Karpas-422 (cell line): ENCODE measurements around the gene ST6GALNAC4. TPM values are rescaled to one million over a fixed set of nuclear protein-coding genes. Genes with fewer than 3 reads are reported as not detected.

Experiments
- DNase-seq: peaks from one replicate; pipeline ENCODE4 v3.0.0-alpha.2; 2015
- H2AFZ ChIP-seq: fragments of 200-600 bp; sonication (generic); 2 replicates; pipeline ENCODE4 v1.6.1; 2014; ENCODE audit warnings: antibody characterized with exemption, low read length, mixed read lengths
- H3K27ac ChIP-seq: fragments of 200-600 bp; sonication (generic); 2 replicates; pipeline ENCODE4 v1.5.1; 2014; ENCODE audit warnings: mild to moderate bottlenecking, low read length, moderate library complexity
- H3K27me3 ChIP-seq: fragments of 200-600 bp; sonication (generic); 2 replicates; pipeline ENCODE4 v1.6.1; 2014; ENCODE audit warnings: low read length, mixed read lengths
- H3K36me3 ChIP-seq: fragments of 200-600 bp; sonication (generic); 2 replicates; pipeline ENCODE4 v1.6.1; 2014; ENCODE audit warnings: low read length, mixed read lengths; ENCODE audit not compliant: insufficient read depth
- H3K4me1 ChIP-seq: fragments of 200-600 bp; sonication (generic); 2 replicates; pipeline ENCODE4 v1.6.1; 2014; ENCODE audit warnings: mild to moderate bottlenecking, low read length, mixed read lengths
- H3K4me2 ChIP-seq: fragments of 200-600 bp; sonication (generic); 2 replicates; pipeline ENCODE4 v1.6.1; 2014; ENCODE audit warnings: low read length, low read depth, mild to moderate bottlenecking; ENCODE audit not compliant: poor library complexity, severe bottlenecking
- H3K4me3 ChIP-seq: fragments of 200-600 bp; sonication (generic); 2 replicates; pipeline ENCODE4 v1.5.1; 2014; ENCODE audit warnings: mild to moderate bottlenecking, antibody characterized with exemption, low read length, mixed read lengths
- H3K79me2 ChIP-seq: fragments of 200-600 bp; sonication (generic); 2 replicates; pipeline ENCODE4 v1.6.1; 2014; ENCODE audit warnings: mild to moderate bottlenecking, low read length, mixed read lengths
- H3K9ac ChIP-seq: fragments of 200-600 bp; sonication (generic); 2 replicates; pipeline ENCODE4 v1.6.0; 2014; ENCODE audit warnings: low read length
- H3K9me2 ChIP-seq: fragments of 200-600 bp; sonication (generic), shearing (Covaris generic); replicated peaks from 2 replicates; pipeline ENCODE4 v1.6.0; 2014; ENCODE audit warnings: mild to moderate bottlenecking, low read length, moderate library complexity; ENCODE audit not compliant: insufficient read depth
- H3K9me3 ChIP-seq: fragments of 300-700, 200-600 bp; sonication (generic); 2 replicates; pipeline ENCODE4 v1.6.1; 2014; ENCODE audit warnings: low read length, mixed read lengths
- H4K20me1 ChIP-seq: fragments of 200-600 bp; sonication (generic); 2 replicates; pipeline ENCODE4 v1.6.1; 2014; ENCODE audit warnings: mild to moderate bottlenecking, antibody characterized with exemption, low read length, low read depth; ENCODE audit not compliant: insufficient read depth
- total RNA-seq: library from RNA; depleted of rRNA; stranded (reverse); fragments of >200 nt; shearing (Covaris generic); gene quantifications from 2 replicates; pipeline ENCODE4 v1.2.3, GENCODE V29; 2014; ENCODE audit warnings: low replicate concordance

ST6GALNAC4 gene
- total RNA-seq, 1 experiment from 2014 or later, result 23.5 TPM

DNA sequence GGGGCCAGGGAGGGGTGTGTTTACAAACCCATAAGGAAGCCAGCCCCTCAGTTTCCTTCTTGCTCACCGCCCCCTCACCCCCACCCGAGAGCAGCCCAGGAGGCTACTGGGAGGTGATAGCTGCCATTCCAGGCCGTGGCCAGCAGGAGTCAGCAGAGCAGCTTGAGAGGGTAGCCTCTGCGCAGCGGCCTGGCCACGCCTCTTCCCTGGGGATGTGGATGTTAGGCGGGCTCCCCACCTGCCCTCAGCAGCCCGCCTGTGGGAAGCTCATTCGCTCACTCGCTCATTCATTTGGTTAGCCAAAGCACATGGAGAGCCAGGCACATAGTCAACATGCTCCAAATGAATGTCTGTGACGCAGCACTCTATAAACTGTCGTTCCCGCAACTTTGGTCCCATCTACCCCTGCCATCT, 26.9 kb upstream of the ST6GALNAC4 start:
- no peak overlapping the region for H3K4me3 ChIP-seq
- 0 out of 2 replicates have a peak, but pooled peaks cover 4% of the 10 kb centered on the region for H4K20me1 ChIP-seq
- no peaks in the 10 kb centered on the region for H3K36me3 ChIP-seq
- no peak overlapping the region for H3K9ac ChIP-seq
- peak overlapping the region; percentile 29 for H3K4me2 ChIP-seq
- H2AFZ ChIP-seq, result no peak overlapping the region
- H3K9me2 ChIP-seq, result no peaks in the 10 kb centered on the region
- no peaks in the 10 kb centered on the region for H3K9me3 ChIP-seq
- H3K79me2 ChIP-seq, result no peaks in the 10 kb centered on the region
- peak; percentile 95 for DNase-seq
- H3K27me3 ChIP-seq, result no peaks in the 10 kb centered on the region
- H3K4me1 ChIP-seq, result peaks cover 31% of the 10 kb centered on the region
- H3K27ac ChIP-seq, result no peak overlapping the region

DNA sequence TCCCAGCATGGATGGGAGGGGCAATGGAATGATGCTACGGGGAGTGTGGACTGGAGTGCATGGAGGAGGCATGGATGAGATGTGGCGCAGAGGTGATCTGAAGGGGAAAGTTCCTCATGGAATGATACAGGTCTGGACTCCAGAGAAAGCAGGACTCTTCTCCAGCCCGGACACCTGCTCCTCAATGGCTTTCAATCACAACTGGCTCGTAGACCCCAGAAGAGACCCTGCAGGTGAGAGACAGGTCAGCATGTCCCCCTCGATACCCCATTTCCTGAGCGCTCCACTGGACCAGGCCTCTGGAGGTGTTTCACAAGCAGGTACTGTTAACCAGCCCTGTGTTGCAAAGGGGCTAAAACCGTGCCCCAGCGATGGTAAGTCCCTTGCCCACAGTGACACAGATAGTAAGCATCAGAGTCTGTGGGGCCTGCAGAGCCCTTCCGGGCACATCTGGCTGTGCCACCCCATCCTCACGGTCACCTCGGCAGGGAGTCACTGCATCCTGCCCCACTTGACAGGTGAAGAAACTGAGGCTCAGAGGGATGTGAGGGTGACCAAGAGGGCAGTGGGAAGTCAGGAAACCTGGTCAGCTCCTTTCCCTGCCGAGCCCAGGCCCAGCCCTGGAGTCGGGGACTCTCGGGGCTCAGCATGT, 26.3 kb upstream of the ST6GALNAC4 start:
- Histone ChIP-seq H3K27ac (no peak overlapping the region), H3K9me2 (no peaks in the 10 kb centered on the region), H3K27me3 (no peaks in the 10 kb centered on the region), H2AFZ (no peak overlapping the region), H3K9me3 (no peaks in the 10 kb centered on the region), H3K9ac (0 out of 2 replicates have a peak overlapping the region, but pooled peaks have one; percentile 12), H3K36me3 (no peaks in the 10 kb centered on the region), H3K4me3 (no peak overlapping the region), H4K20me1 (0 out of 2 replicates have a peak, but pooled peaks cover 4% of the 10 kb centered on the region), H3K4me2 (no peak overlapping the region), H3K79me2 (no peaks in the 10 kb centered on the region), H3K4me1 (peaks cover 34% of the 10 kb centered on the region)
- DNase-seq, result no peak

DNA sequence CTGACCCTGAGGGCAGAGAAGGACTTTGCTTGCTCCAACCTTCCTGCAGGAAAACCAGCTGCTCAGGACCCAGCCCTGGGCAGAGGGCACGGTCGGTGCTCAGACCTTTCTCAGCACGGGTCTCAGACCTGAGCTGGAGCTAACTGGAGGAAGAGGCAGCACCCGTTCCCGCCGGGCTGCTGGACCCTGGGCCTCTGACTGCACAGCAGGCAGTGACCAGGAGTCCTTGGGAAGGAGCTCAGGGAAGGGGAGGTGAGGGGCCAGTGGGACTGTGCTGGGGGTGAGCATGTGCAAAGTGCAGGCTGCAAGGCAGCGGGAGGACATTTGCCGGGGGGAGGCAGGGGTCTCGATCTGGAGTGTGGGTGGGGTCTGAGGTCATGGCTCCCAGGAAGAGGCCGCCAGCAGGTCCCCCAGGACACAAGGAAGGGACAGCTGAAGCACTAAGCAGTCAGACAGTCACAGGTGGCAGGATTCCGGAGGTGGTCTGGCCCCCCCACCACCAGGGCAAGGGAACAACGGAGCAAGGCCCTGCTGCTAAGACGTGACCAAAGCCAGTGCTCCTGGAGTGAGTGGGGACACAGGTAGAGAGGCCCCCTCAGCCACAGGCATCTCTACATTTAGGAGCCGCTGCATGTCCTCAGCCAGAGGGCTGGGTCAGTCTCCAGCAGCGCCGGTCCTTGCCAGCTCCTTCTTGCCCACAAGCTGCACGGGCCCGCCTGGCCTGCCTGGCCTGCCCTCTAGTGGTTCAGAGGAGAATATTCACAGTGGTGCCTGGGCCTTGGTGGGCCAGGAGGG, 25.6 kb upstream of the ST6GALNAC4 start:
- Histone ChIP-seq H3K4me3 (no peak overlapping the region), H3K9me2 (no peaks in the 10 kb centered on the region), H3K27ac (no peak overlapping the region), H3K4me1 (peaks cover 31% of the 10 kb centered on the region), H3K79me2 (peaks cover 1% of the 10 kb centered on the region), H3K36me3 (no peaks in the 10 kb centered on the region), H3K9me3 (no peaks in the 10 kb centered on the region), H2AFZ (no peak overlapping the region), H4K20me1 (0 out of 2 replicates have a peak, but pooled peaks cover 4% of the 10 kb centered on the region), H3K27me3 (no peaks in the 10 kb centered on the region), H3K9ac (no peak overlapping the region), H3K4me2 (no peak overlapping the region)
- peak; percentile 88 for DNase-seq

DNA sequence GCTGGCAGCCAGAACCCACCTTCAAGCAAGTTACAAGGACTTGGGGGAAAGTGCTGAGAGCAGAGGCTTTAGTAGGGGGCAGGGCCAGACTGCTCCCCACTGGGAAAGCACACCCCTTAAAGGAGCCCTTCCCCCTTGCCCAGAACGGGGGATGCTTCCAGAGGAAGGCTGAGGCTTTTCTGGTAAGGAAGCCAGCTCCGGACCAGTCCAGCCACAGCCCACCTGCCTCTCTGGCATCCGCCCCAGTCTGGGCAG, 25.0 kb upstream of the ST6GALNAC4 start:
- Histone ChIP-seq H3K4me1 (peaks cover 28% of the 10 kb centered on the region), H3K27ac (no peak overlapping the region), H3K36me3 (no peaks in the 10 kb centered on the region)

DNA sequence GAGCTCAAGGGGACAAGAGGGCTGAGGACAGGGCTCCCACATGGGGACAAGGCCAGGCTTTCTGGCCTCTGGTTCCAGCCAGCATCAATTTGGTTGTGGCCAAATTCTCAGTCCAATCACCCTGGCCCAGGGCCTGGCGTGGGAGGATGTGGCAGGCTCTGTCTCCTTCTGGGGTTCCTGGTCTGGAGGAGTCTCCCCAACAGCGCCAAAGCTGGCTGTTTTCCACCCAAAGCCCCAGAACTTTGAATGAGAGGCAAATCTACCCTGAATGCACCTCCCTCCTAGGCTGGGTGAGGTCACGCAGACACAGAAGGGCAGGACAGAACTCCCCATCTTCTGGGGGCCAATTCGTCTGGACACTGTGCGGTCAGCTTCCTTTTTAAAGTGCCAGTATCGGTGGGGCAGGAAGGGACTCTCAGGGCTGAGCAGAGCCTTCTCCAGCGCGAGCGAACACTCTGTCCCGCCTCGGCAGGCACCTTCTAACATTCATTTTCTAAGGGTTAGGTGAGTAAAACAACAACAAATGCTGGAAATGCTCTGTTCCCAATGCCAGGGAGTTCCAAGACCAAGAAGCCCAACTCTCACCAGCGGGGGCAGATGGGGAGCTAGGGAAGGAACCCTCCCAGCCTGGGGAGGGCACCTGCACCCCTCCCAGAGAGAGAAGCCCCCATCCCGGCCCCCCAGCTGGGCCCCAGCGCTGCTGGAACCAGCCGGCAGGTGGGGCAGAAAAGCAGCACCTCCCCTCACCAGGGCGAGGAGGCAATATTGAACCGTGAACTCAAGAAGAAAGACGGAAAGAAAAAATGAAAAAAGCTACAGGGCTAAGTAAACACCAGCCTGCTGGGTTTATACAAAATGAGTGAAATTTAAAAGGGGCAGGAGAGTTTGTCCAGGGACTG, 24.5 kb upstream of the ST6GALNAC4 start:
- Histone ChIP-seq H3K27ac (no peak overlapping the region), H3K4me3 (no peak overlapping the region), H3K27me3 (no peaks in the 10 kb centered on the region), H3K36me3 (peaks cover 2% of the 10 kb centered on the region; the same call in 1 of the 2 replicates), H3K79me2 (peaks cover 12% of the 10 kb centered on the region), H3K9me3 (no peaks in the 10 kb centered on the region), H2AFZ (no peak overlapping the region), H4K20me1 (peaks cover 13% of the 10 kb centered on the region), H3K9me2 (no peaks in the 10 kb centered on the region), H3K4me2 (no peak overlapping the region), H3K9ac (no peak overlapping the region), H3K4me1 (peaks cover 28% of the 10 kb centered on the region)
- no peak for DNase-seq

More for the DNA sequence above, 25.0 kb upstream of the ST6GALNAC4 start:
- no peak for DNase-seq
- H2AFZ ChIP-seq, result no peak overlapping the region
- H3K79me2 ChIP-seq, result peaks cover 6% of the 10 kb centered on the region
- no peaks in the 10 kb centered on the region for H3K9me2 ChIP-seq
- H3K27me3 ChIP-seq, result no peaks in the 10 kb centered on the region
- no peak overlapping the region for H3K4me3 ChIP-seq
- peaks cover 7% of the 10 kb centered on the region; the same call in 1 of the 2 replicates for H4K20me1 ChIP-seq
- no peak overlapping the region for H3K4me2 ChIP-seq
- H3K9ac ChIP-seq, result no peak overlapping the region
- no peaks in the 10 kb centered on the region for H3K9me3 ChIP-seq

DNA sequence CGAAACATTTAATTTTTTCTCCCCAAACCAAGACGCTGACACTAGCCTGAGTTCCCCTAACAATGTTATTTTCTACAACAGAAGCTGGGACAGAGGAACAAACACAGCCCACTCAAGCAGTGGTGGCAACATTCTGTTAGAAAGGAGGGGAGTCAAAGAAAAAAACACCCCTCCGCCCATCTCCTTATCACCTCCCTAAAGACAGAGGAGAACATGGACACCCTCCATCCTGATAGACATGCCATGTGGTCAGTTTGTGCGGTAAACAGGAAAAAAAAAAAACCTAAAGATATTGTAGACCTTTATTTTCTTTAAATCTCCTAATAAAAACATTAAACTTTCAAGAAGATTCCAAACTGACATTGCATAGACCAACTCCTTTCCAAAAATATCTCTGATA, 23.8 kb upstream of the ST6GALNAC4 start:
- Histone ChIP-seq H3K36me3 (peaks cover 3% of the 10 kb centered on the region; the same call in 1 of the 2 replicates), H4K20me1 (peaks cover 20% of the 10 kb centered on the region), H3K27me3 (no peaks in the 10 kb centered on the region), H3K9me2 (no peaks in the 10 kb centered on the region), H3K4me1 (peaks cover 33% of the 10 kb centered on the region), H3K4me2 (no peak overlapping the region), H2AFZ (no peak overlapping the region), H3K4me3 (no peak overlapping the region), H3K9ac (no peak overlapping the region), H3K9me3 (no peaks in the 10 kb centered on the region), H3K27ac (no peak overlapping the region), H3K79me2 (peaks cover 19% of the 10 kb centered on the region)
- no peak for DNase-seq

DNA sequence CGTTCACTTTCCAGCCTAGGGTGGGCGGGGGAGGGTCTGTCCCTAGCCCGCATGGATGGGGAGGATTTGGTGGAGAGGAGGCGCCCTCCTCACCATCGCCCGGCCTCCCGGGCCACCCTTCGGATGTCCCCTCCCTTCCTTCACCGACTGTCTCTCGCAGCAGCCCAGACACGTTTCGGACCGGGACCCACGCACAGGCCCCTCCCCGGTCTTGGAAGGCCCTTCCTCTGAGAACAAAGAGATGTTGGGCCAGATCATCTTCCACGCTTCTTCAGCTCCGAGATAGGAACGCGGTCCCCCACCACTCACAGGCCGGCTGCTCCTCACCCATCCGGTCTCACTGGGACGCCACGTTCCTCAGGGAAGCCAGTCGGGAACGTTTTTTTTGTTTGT, 21.5 kb upstream of the ST6GALNAC4 start:
- peaks cover 3% of the 10 kb centered on the region; the same call in 1 of the 2 replicates for H3K36me3 ChIP-seq
- H3K4me1 ChIP-seq, result peaks cover 30% of the 10 kb centered on the region
- peak overlapping the region; percentile 3; the same call in 1 of the 2 replicates for H2AFZ ChIP-seq
- no peak for DNase-seq
- no peaks in the 10 kb centered on the region for H3K9me3 ChIP-seq
- H3K4me3 ChIP-seq, result peak overlapping the region; percentile 79
- no peaks in the 10 kb centered on the region for H3K27me3 ChIP-seq
- H3K79me2 ChIP-seq, result peaks cover 20% of the 10 kb centered on the region
- no peak overlapping the region for H3K27ac ChIP-seq
- H4K20me1 ChIP-seq, result peaks cover 30% of the 10 kb centered on the region
- peak overlapping the region; percentile 50 for H3K9ac ChIP-seq
- no peaks in the 10 kb centered on the region for H3K9me2 ChIP-seq
- H3K4me2 ChIP-seq, result peak overlapping the region; percentile 85
